ENCODE results near the gene ATP11A.

- TF ChIP-seq EZH2phosphoT487 (IDR thresholded peaks at IDR 0.05; ENCODE audit: insufficient read depth, low read depth), result no peak
- TF ChIP-seq EZH2 (IDR thresholded peaks at IDR 0.05; ENCODE audit: insufficient read depth, poor library complexity, severe bottlenecking), result no peak
These were observed 155.0 kb downstream of the ATP11A start for GRCh38 chr13:112844879-112845278.
